Lung microvascular endothelial cell (primary cell): ENCODE measurements around the gene PDCL2. TPM values are rescaled to one million over a fixed set of nuclear protein-coding genes. Genes with fewer than 3 reads are reported as not detected.
A peak's percentile ranks its signal among the peaks of the same experiment; 100 is the strongest.
"Not testable (repeated sequence)": the region's sequence is repeated elsewhere in the genome, so short reads cannot be mapped to it uniquely, and the experiment has no call there.

ENCODE experiments used
- DNase-seq, 2 donors: peaks; one replicate each; pipeline versions ENCODE4 v3.0.0 to v3.0.0-alpha.2; 2010; ENCODE audit warnings: low read depth in 2 of 2
- total RNA-seq: library from RNA; depleted of rRNA; stranded (reverse); fragments of >200 nt; gene quantifications from 2 replicates; pipeline ENCODE4 v1.2.1, GENCODE V29; 2014

The PDCL2 gene, protein sequence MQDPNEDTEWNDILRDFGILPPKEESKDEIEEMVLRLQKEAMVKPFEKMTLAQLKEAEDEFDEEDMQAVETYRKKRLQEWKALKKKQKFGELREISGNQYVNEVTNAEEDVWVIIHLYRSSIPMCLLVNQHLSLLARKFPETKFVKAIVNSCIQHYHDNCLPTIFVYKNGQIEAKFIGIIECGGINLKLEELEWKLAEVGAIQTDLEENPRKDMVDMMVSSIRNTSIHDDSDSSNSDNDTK
- total RNA-seq, result not detected in 2 replicates

DNA sequence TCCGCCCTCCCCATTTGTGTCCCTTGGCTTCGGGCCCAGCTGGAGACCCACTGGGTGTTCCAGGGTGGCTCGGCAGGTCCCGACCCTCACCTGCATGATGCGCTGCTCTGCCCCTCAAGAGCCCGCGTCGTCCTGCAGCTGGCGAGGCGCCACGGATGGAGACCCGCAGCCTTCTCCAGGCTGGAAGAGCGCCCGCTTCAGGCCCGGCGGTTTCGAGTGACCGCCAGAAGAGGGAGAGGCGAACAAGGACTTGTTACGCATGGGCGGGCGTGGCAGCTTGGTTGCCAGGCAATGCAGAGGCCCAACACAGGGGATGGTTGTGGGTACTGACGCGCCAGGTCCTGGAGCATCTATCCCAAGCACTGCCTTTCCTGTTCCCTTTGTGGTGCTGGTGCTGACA lies at the start of gene PDCL2:
Gene PDCL2, minus strand, starts transcription at position 232 of the 400 bp plus-strand sequence. Its CDS starts 136 bp downstream, at position 96.
- DNase-seq, result no peak

DNA sequence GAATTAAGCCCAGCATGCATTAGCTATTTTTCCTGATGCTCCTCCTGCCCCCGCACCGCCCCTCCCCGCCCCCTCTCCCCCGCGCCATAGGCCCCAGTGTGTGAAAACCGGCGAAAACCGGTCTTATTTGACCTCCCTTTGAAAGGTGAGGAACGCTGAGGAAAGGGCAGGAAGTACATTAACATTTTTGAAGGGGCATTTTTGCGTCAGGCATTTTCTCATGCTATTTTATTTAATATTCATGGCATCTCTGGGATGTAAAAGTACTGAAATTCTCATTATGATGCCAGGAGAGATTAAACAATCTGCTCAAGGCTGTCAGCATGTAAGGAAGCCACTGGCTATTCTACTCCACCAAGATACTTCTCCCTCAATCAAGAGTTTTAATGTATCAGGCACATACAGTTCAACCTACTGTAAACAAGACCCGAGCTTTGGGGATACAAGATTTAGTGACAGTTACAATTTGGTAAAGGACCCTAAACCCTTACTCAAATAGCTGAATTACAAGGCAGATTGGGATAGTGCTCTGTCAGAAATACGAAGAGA lies 45.3 kb upstream of the PDCL2 start:
- no peak for DNase-seq

DNA sequence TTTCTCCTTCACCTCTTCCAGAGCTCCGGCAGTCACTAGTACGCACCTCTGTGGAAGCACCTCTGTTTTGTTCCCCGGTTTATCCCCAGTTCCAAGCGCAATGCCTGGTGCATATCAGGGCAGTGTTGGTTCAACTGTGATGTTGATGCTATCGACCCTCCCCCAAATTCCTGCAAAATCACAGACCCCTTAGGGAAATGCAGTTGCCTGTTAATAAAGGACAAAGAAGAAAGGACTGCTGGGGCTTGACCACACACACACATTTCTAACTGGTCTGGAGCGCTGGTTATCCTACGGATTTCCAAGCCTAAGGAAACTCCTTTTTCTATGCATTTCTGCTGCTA lies 44.6 kb upstream of the PDCL2 start:
- DNase-seq, result no peak

DNA sequence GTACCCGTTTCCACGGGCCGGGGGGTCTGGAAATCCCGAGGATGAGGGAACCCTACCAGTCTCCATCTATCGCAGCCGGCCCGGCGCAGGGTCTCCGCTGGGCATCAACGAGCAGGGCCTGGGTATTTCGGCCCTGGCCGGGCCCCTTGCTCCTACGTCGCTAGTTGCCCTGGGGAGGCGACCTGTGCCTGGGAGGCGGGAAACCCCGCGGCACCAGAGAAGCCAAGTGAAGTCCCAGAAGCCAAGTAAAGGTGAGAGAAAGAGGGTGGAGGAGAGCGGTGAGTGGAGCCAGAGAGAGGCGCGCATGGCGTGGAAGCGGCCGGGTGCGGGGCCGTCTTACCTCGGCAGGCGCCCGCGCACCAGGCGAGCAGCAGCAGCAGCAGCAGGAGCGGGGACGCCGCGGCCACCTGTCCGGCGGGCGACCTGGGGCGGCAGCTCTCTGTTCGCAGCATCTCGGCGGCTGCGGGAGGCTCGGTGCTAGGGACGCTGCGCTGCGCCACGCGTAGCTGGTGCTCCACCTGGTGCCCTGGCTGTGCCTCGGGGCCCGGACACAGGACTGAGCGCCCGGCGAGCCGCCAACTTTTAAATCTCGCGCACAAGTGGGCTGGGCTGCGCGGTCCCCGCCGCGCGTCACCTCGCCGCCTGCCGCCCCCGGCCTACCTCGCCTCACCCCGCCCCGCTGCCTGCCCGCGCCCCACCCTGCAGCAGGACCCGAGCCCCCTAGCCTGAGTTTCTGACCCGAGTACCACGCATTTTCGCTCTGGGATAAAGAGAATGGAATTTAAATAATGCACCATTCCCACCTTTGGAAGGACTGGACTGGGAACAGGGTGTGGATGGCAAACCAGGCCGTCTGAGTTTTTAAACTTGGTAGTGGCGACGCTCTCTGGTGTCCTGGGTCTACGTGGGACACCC lies 44.0 kb upstream of the PDCL2 start, which contains the start of gene NMU:
Gene NMU, minus strand, starts transcription at position 558 of the 915 bp plus-strand sequence. Its CDS starts 106 bp downstream, at position 452.
- peak; percentile 6 to 33 for DNase-seq

DNA sequence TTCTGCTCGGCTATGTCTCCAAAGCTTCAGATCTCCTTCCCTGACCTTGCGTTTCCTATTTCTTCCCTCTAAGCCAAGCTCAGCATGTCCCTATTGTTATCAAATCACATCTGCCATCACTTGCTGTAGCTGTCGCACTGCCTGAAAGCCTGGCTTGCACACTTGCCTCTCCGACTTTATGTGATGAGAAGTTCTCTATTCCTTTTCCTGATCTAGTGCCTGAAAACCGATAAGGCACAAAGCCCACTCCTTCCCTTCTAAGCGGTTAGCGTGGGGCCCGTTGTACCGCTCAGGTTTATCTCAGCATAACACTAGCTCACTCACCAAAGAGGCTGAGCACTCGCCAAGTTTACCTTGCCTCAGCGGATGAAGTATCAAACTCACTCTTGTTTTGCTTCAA lies 43.2 kb upstream of the PDCL2 start:
- DNase-seq, result no peak

DNA sequence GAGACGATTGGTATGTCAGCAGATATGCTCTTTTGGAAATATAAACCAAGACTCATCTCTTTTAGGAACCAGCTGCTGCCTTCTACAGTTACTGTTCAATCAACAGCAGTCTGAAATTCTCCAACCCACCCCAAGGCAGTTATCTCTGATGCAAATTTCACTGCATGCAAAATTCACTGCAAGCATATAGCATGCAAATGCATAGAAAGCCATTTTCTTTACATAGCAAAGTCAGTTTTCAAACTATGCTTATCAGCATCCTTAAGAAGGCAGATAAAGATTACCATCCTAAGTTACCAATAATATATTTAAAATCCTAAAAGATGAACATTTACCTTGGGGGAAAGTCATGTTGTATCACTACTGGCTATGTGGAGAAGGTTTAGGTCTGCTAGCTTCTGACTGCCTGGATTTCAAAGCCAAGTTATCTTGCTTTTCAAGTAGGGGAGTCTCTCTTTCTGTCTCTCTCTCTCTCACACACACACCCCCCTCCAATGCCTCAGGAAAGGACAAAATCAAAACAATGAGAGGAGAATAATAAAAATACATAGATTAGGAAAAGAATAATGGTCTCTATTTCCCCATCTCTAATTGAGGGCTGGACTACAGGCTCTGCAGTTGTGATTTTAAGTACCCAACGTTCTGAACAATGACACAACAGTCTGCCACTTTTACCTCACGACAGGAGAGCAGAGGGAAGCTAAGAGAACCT lies 42.5 kb upstream of the PDCL2 start:
- DNase-seq, result no peak

DNA sequence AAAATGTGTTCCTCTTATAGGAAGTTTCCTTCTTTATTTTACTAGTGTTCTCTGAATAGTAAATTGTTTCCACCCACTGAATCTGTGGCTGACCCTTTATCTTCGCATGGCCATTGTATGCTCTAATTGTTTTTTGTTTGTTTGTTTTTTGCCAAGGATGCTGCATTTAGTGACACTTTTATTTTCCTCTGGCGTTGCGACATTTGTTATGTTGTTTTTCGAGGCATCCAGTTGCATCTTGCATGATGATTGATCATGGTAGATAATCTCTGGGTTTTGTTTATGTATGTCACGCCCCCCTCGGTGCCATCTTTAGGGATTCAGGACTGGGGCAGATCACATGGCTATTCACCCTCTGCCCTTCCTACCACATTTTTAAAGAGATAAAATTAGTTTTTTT lies 41.9 kb upstream of the PDCL2 start:
- no peak for DNase-seq

DNA sequence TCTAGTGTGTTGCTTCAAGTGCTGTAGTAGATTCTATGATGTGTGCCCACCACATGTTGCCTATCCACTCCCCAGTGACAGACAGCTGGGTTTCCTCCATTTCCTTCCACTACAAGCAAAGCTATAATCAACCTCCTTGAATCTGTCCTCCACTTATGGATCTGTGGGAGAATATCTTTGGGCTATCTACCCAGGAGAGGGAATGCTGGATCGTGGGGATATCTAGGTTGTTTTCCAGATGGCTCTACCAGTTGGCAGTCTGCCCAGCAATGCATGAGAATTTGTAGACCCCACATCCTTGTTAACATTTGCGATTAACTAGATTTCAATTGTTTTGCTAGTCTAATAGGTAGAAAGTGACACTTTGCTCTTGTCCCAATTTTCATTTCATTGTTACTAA lies 33.8 kb upstream of the PDCL2 start:
- DNase-seq, result no peak

DNA sequence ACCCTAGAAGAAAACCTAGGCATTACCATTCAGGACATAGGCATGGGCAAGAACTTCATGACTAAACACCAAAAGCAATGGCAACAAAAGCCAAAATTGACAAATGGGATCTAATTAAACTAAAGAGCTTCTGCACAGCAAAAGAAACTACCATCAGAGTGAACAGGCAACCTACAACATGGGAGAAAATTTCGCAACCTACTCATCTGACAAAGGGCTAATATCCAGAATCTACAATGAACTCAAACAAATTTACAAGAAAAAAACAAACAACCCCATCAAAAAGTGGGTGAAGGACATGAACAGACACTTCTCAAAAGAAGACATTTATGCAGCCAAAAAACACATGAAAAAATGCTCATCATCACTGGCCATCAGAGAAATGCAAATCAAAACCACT lies 32.0 kb upstream of the PDCL2 start:
- DNase-seq, result not testable (repeated sequence)

DNA sequence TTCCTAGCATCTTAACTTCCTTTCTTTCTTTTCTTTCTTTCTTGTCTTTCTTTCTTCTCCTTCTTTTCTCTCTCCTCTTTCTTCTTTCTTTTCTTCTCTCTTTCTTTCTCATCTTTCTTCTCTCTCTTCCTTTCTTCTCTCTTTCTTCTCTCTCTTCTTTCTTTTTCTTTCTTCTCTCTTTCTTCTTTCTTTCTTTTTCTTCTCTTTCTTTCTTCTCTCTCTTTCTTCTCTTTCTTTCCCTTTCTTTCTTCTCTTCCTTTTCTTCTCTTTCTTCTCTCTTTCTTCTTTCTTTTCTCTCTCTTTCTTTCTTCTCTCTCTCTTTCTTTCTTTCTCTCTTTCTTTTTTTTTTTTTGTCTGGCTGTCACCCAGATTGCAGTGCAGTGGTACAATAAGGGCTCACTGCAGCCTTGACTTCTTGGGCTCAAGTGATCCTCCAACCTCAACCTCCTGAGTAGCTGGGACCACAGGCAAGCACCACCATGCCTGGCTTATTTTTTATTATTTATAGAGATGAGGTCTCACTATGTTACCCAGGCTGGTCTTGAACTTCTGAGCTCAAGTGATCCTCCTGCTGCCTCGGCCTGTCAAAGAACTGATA lies 26.6 kb upstream of the PDCL2 start:
- DNase-seq, result no peak

DNA sequence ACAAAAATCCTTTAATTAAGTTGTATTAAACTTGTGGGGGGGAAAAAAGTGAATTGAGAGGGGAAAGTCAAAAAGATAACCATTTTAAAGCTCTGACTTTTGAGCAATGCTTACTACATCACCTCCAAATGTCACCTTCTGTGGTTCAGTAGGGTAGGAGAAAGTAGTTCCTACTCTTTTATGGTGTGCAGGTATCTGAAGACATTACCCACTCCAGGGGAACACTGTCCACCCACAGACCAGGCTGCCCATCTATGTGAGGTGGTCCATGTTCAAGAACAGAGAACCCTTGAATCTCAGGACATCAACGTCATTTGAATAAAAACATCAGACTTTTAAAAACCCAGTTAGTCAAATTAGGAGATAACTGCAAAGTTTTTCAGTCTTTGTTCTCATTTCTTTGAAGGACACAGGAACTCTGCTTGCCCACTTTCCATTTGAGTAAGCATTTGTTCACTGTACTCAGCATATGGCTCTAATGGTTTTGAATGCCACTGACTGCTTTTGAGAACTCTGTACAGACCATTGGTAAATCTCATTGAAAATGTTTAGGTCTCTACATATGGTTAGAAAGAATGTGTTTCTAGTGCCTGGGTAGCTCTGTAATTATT lies 25.6 kb upstream of the PDCL2 start:
- DNase-seq, result no peak

DNA sequence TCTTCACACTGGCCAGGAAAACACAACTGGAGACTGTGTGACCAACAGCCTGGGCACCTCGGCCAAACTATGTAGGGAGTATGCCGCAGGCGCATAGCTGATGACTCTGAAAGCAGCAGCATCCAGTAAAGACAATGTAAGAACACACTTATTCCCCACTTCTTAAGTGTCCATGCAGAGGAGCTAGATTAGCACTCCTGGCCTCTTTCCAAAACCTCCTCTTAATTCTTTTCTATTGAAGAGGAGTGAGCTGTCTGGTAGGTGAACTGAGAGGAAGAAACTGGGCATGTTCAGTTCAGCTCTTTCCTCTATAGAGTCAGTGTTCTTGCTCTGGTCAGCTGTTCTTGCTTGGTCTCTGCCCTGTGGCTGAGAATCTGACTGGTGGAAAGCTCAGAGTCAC lies 23.0 kb upstream of the PDCL2 start:
- no peak for DNase-seq

DNA sequence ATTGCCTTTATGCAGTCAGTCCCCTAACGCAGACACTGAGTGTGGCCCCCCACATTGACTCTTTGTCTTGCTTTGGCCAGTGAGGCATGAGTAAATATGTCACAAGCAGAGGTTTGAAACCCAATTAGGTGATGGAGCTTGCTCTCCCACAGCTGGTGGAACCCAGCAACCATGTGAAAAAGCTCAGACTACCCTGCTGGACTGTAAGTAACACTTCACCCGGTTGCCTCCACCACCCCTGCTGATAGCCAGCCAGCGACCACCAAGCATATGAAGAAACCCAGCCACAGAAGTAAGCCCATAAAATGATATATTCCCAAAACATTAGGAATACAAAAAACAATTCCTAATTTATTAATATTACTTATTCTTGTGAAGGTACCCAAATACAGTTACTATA lies 21.6 kb upstream of the PDCL2 start:
- DNase-seq, result no peak

DNA sequence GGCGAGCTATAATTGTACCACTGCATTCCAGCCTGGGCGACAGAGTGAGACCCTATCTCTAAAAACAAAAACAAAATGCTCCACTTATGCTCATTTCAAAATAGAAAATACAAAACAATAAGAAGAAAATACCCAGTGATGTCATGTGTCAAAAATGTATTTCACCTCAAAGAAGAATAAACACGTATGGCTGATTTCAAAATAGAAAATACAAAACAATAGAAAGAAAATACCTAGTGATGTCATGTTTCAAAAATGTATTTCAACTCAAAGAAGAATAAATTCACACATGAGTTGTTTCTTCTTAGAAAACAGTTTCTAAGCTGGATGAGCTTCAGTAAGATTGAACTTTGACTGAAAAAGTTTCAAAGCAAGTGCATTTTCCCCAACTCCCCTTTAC lies 20.3 kb upstream of the PDCL2 start:
- DNase-seq, result no peak

DNA sequence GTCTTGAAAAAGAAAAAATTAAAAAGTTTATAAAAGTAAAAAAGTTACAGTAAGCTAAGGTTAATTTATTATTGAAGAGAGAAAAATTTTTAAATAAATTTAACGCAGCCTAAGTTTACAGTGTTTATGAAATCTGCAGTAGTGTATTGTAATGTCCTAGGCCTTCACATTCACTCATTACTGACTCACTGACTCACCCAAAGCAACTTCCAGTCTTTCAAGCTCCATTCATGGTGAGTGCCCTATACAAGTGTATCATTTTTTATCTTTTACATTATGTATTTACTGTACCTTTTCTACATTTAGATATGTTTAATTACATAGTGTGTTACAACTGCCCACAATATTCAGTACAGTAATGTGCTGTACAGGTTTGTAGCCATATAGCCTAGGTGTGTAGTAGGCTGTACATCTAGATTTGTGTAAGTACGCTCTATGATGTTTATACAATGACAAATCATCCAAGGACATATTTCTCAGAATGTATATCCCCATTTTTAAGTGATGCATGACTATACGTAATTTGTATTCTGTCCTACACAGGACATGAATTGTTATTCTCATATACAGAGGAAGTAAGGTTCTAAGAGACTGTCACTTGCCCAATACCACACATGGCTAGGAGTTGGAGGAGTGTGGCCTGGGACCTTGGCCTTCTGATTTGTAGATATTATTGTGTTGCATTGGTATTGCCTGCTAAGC lies 19.5 kb upstream of the PDCL2 start:
- DNase-seq, result no peak

DNA sequence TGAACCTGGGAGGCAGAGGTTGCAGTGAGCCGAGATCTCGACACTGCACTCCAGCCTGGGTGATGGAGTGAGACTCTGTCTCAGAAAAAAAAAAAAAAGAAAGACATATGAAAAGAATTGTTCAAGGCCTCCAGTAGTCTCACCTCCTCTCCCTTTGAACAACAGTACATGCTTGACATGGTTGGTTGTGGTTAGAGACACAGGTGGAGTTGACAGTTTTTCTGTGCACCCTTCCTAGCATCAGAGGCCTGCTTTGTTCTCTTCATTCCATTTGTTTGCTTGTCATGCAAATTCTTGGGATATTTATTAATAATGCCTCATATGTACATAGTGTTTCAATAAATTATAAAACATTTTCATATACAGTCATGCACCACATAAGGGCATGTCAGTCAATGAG lies 18.3 kb upstream of the PDCL2 start:
- no peak for DNase-seq

DNA sequence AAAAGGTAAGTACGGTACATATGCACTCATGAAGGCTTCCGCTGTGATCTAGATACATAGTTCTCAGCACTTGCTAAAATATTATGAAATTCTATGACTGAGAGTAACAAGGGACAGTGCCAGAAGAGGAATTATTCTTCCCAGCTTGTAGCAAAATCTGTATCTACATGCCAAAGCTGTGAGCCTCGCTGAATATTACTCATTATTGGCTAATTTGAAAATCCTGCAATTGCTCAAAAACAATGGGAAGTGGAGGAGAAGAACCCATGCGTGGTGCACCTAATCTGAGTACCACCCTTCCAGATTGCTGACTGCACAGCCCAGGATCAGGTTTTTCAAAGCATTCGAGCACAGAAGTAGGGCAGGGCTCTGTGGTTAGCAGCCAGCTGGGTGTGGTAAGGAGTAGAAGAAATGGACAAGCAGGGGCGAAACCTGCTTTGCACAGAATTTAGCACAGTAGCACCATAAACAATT lies 17.4 kb upstream of the PDCL2 start:
- DNase-seq, result no peak

DNA sequence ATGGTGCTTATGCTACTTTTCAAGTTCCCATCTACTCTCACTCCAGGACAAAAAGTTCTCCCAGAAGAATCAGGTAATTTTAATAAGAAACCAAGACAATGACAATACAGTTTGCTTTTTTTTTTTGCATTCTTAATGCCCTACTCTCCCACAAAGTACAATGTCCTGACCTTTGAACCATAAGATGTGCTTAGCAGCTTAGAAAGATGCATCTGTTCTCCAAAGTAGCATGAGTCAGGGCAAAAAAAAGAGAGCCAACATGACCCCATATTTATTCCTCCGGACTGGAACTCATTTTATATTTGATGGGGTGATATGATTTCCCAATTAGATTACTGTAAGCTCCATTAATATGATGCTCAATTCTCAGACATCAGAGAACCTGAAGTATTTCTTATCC lies 16.5 kb upstream of the PDCL2 start:
- DNase-seq, result no peak

DNA sequence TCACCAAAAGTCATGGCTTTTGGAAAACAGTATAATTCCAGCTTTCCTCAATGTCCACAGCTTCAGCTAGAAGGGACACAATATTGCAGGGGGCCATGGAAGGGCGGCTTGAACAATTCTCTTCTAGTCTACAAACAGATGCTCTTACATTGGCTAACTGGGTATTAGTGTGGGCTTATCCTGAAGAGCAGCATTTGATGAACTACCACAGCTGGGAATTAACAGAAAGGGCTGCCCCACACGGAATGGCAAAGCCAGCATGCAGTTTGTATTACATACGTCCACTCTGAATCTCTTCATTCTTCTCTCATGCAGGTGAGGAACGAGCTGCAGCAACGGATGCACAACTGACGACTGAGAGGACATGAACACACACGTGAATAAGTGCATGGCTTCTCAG lies 13.0 kb upstream of the PDCL2 start:
- DNase-seq, result no peak

DNA sequence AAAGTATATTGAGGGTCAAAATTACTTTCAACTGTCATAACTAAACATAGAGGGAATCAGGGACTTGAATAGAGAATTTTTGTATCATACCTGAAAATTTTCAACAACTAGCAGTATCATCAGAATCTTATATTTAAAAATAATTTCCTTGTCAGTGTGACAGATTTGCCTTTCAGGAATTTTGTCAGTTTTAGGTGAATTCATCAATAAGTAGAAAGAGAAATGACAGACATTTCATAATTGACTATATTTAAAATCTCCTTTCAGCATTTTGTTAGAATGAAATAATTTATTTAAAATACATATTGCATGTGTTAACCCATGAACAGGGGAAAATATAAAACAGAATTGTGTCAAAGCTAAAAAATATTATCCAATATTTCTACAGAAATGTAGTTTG lies 8.6 kb upstream of the PDCL2 start:
- DNase-seq, result no peak
